Right atrium auricular region (tissue), 2 donors: ENCODE results near the gene SPPL2B. TPM values are rescaled to one million over a fixed set of nuclear protein-coding genes. Genes with fewer than 3 reads are reported as not detected.

ENCODE experiments used
- DNase-seq: peaks from one replicate; pipeline ENCODE4 v3.0.0-alpha.2; 2019; ENCODE audit warnings: low spot score
- H3K27ac ChIP-seq, 2 donors: fragments of 200-600 bp; sonication (generic); 1 replicate in 1 of 2; 2 replicates in 1 of 2; pipeline ENCODE4 v1.5.1; 2016 to 2019
- H3K27me3 ChIP-seq, 2 donors: fragments of 200-600 bp; sonication (generic); one replicate each; pipeline versions ENCODE4 v1.5.1 to v1.6.0; 2017 to 2019
- H3K36me3 ChIP-seq: fragments of 200-600 bp; sonication (generic); one replicate; pipeline ENCODE4 v1.5.1; 2016
- H3K4me1 ChIP-seq, 2 donors: fragments of 200-600 bp; sonication (generic); one replicate each; pipeline versions ENCODE4 v1.5.1 to v1.6.0; 2017 to 2019
- H3K4me3 ChIP-seq, 2 donors: fragments of 200-600 bp; sonication (generic); 1 replicate in 1 of 2; 2 replicates in 1 of 2; pipeline ENCODE4 v1.5.1; 2017 to 2019; ENCODE audit warnings: mild to moderate bottlenecking in 1 of 2, moderate library complexity in 1 of 2
- H3K9me3 ChIP-seq, 2 donors: fragments of 200-600 bp; sonication (generic); one replicate each; pipeline ENCODE4 v1.5.1; 2019
- CTCF ChIP-seq, 2 donors: fragments of 200-600 bp; sonication (generic); IDR thresholded peaks; one replicate each; pipeline ENCODE4 v1.5.1; 2019; ENCODE audit warnings: antibody characterized with exemption in 2 of 2
- total RNA-seq, 2 donors: library from RNA; depleted of rRNA; stranded (reverse); fragments of >200 nt; gene quantifications; one replicate each; pipeline ENCODE4 v1.1.0, GENCODE V29; 2016

SPPL2B gene
- total RNA-seq, 2 donors from 2014 or later, result 16.7 to 19.8 TPM

- Histone ChIP-seq H3K27ac (peak overlapping the region; percentile 68 to 73), H3K4me1 (peaks cover 0 to 57% of the 10 kb centered on the region in 2 donors), H3K27me3 (no peaks in the 10 kb centered on the region), H3K9me3 (no peaks in the 10 kb centered on the region), H3K4me3 (peak overlapping the region; percentile 97 to 99), H3K36me3 (peaks cover 8% of the 10 kb centered on the region)
- TF ChIP-seq CTCF (IDR thresholded peaks at IDR 0.05), result no peak
- DNase-seq, result no peak
Measured at GRCh38 chr19:2327773-2328400, 597 bp upstream of the SPPL2B start.

GRCh38 chr19:2329149-2329478 is 630 bp downstream of the SPPL2B start:
- H3K4me1 ChIP-seq, result peaks cover 0 to 67% of the 10 kb centered on the region in 2 donors
- H3K36me3 ChIP-seq, result no peaks in the 10 kb centered on the region
- peak overlapping the region; percentile 68 to 73 for H3K27ac ChIP-seq
- TF ChIP-seq CTCF (IDR thresholded peaks at IDR 0.05), result no peak
- DNase-seq, result no peak
- no peaks in the 10 kb centered on the region for H3K27me3 ChIP-seq
- H3K4me3 ChIP-seq, result peak overlapping the region; percentile 97 to 99
- no peaks in the 10 kb centered on the region for H3K9me3 ChIP-seq

- H3K36me3 ChIP-seq, result no peaks in the 10 kb centered on the region
- no peaks in the 10 kb centered on the region for H3K9me3 ChIP-seq
- no peaks in the 10 kb centered on the region for H3K27me3 ChIP-seq
- H3K4me1 ChIP-seq, result peaks cover 0 to 67% of the 10 kb centered on the region in 2 donors
- TF ChIP-seq CTCF (IDR thresholded peaks at IDR 0.05), result no peak
- H3K27ac ChIP-seq, result no peak overlapping the region
- peak overlapping the region; percentile 97 to 99 for H3K4me3 ChIP-seq
- DNase-seq, result no peak
Measured at GRCh38 chr19:2329501-2329916, 1.0 kb downstream of the SPPL2B start.

- H3K4me1 ChIP-seq, result peaks cover 0 to 67% of the 10 kb centered on the region in 2 donors
- no peaks in the 10 kb centered on the region for H3K36me3 ChIP-seq
- H3K27me3 ChIP-seq, result no peaks in the 10 kb centered on the region
- TF ChIP-seq CTCF (IDR thresholded peaks at IDR 0.05), result no peak
- no peak overlapping the region for H3K4me3 ChIP-seq
- H3K9me3 ChIP-seq, result no peaks in the 10 kb centered on the region
- no peak for DNase-seq
- no peak overlapping the region for H3K27ac ChIP-seq
Measured at GRCh38 chr19:2330255-2330631, 1.8 kb downstream of the SPPL2B start.

DNA sequence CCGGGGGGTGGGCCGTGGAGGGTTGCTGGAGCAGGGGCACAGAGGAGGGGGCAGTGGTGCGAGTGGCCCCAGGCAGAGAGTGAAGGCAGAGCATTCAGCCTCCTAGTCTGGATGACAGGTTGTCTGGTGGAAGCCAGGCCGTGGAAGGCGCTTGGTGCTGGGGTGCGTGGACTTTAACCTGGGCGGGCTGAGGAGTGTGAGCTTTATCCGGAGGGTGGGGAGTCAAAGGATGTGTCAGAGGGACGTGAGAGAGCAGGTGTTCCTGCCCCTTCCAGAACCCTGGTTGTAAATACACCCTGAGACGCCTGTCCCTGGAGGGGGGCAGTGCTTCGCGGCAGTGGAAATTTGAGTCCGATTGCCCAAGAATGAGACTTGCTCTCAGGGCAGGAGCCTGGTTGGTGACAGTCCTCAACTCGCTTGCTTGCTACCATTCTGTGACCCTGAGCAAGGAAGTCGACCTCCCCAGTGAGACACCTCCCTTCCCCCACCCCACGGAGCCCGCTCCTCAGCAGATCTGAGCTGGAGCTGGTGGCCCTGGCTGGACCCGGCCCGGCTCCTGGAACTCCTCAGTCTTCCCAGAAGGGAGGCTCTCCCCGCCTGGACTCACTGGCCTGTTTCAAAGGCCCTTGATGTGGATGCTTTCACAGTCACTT is 2.3 kb downstream of the SPPL2B start:
- H3K4me1 ChIP-seq, result peaks cover 0 to 67% of the 10 kb centered on the region in 2 donors
- no peak overlapping the region for H3K27ac ChIP-seq
- H3K4me3 ChIP-seq, result no peak overlapping the region
- no peaks in the 10 kb centered on the region for H3K27me3 ChIP-seq
- no peak for DNase-seq
- no peak for TF ChIP-seq CTCF (IDR thresholded peaks at IDR 0.05)
- no peaks in the 10 kb centered on the region for H3K36me3 ChIP-seq
- H3K9me3 ChIP-seq, result no peaks in the 10 kb centered on the region
